AG20443 (cell line): ENCODE results near the gene CNP.

Experiments
- DNase-seq: peaks from one replicate; pipeline ENCODE4 v3.0.0; 2012; ENCODE audit warnings: low spot score, mixed read lengths

Gene CNP

GRCh38 chr17:41972571-41973407, 6.2 kb downstream of the CNP start:
- DNase-seq, result no peak

- no peak for DNase-seq
Measured at GRCh38 chr17:41973408-41973811, 6.8 kb downstream of the CNP start.

GRCh38 chr17:41974031-41974430, 7.4 kb downstream of the CNP start:
- DNase-seq, result no peak

GRCh38 chr17:41974658-41975057, 8.1 kb downstream of the CNP start:
- DNase-seq, result no peak

- DNase-seq, result peak; percentile 78
Measured at GRCh38 chr17:41975099-41976083, 8.8 kb downstream of the CNP start.

- peak; percentile 75 for DNase-seq
Measured at GRCh38 chr17:41976142-41976768, 9.7 kb downstream of the CNP start.

- DNase-seq, result no peak
Measured at GRCh38 chr17:41977991-41978390, 11.4 kb downstream of the CNP start.

- no peak for DNase-seq
Measured at GRCh38 chr17:41982026-41982760, 15.6 kb downstream of the CNP start.

GRCh38 chr17:41984454-41984853, 17.9 kb downstream of the CNP start:
- DNase-seq, result no peak

GRCh38 chr17:41985919-41986318, 19.3 kb downstream of the CNP start:
- DNase-seq, result no peak

- DNase-seq, result no peak
Measured at GRCh38 chr17:41986634-41987033, 20.0 kb downstream of the CNP start.

- no peak for DNase-seq
Measured at GRCh38 chr17:41987642-41988041, 21.0 kb downstream of the CNP start.

GRCh38 chr17:41988418-41988817, 21.8 kb downstream of the CNP start:
- DNase-seq, result no peak

GRCh38 chr17:41989702-41990419, 23.3 kb downstream of the CNP start:
- no peak for DNase-seq

- no peak for DNase-seq
Measured at GRCh38 chr17:41992576-41992975, 26.0 kb downstream of the CNP start.

- DNase-seq, result no peak
Measured at GRCh38 chr17:41996855-41997164, 30.2 kb downstream of the CNP start.

- no peak for DNase-seq
Measured at GRCh38 chr17:41998497-41998896, 31.9 kb downstream of the CNP start.

- no peak for DNase-seq
Measured at GRCh38 chr17:42000413-42001133, 34.0 kb downstream of the CNP start.

- DNase-seq, result no peak
Measured at GRCh38 chr17:42001729-42002128, 35.1 kb downstream of the CNP start.

GRCh38 chr17:42002175-42002791, 35.7 kb downstream of the CNP start:
- no peak for DNase-seq
